ENCODE measurements around the gene ZNF45. TPM values are rescaled to one million over a fixed set of nuclear protein-coding genes. Genes with fewer than 3 reads are reported as not detected.

Gene ZNF45
- total RNA-seq (2022) (8.1 and 9.9 TPM in 2 replicates), Bru-seq, nascent RNA (percentile 65 among the genes with signal in this experiment), BruChase-seq, experiment 1, labeled RNA remaining after a 6-hour chase (percentile 59 among the genes with signal in this experiment), BruChase-seq, experiment 2, labeled RNA remaining after a 2-hour chase (percentile 65 among the genes with signal in this experiment)
- long read RNA-seq, partial matches to known transcripts: 2 of 17 reads
- long read RNA-seq, other reads (novel, unspliced or antisense): 14 of 17 reads

- Mint-ChIP-seq H3K9me3 (ENCODE audit: unreplicated experiment) (no peaks in the 10 kb centered on the region), H3K27ac (ENCODE audit: low read depth, unreplicated experiment) (peak within 1 kb of the TSS; percentile 67), H3K27me3 (ENCODE audit: insufficient read depth, unreplicated experiment) (no peaks in the 10 kb centered on the region), H3K4me3 (ENCODE audit: unreplicated experiment) (peak within 1 kb of the TSS; percentile 90), H3K4me1 (ENCODE audit: insufficient read depth, unreplicated experiment) (peaks cover 5% of the 10 kb centered on the region), H3K36me3 (ENCODE audit: insufficient read depth, unreplicated experiment) (peaks cover 23% of the 10 kb centered on the region)
- TF ChIP-seq, protein P1, sequence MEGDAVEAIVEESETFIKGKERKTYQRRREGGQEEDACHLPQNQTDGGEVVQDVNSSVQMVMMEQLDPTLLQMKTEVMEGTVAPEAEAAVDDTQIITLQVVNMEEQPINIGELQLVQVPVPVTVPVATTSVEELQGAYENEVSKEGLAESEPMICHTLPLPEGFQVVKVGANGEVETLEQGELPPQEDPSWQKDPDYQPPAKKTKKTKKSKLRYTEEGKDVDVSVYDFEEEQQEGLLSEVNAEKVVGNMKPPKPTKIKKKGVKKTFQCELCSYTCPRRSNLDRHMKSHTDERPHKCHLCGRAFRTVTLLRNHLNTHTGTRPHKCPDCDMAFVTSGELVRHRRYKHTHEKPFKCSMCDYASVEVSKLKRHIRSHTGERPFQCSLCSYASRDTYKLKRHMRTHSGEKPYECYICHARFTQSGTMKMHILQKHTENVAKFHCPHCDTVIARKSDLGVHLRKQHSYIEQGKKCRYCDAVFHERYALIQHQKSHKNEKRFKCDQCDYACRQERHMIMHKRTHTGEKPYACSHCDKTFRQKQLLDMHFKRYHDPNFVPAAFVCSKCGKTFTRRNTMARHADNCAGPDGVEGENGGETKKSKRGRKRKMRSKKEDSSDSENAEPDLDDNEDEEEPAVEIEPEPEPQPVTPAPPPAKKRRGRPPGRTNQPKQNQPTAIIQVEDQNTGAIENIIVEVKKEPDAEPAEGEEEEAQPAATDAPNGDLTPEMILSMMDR (IDR thresholded peaks at IDR 0.05; ENCODE audit: unreplicated experiment): no peak
- CTCF ChIA-PET: interaction anchor here (0.6 to 1.2 kb wide), 5 partner anchors 17 to 340 kb away, joined by 3 to 4 read pairs (median 3); no protein-coding TSS in a partner anchor
- DNase-seq (ENCODE audit: unreplicated experiment): peak; percentile 90
- POLR2A ChIA-PET: interaction anchor here (0.6 to 2.5 kb wide), 21 partner anchors 10 to 352 kb away, joined by 3 to 32 read pairs (median 4); partner anchors contain the start of genes SMG9, ZNF221, ZNF223 and ZNF224
- intact Hi-C loops (cut with micrococcal nuclease): loop anchor here (1.0 to 10.0 kb wide), 3 partner anchors 16 to 137 kb away; partner anchors contain the start of genes ZNF155, ZNF221 and ZNF284
- BruUV-seq (replicated peaks): no TSS peak
These were observed at the start of gene ZNF45 for GRCh38 chr19:43934985-43935708. ZNF45 (minus strand) TSS chr19:43935282; CDS start chr19:43922185, 13,097 bp downstream.

- DNase-seq (ENCODE audit: unreplicated experiment): peak; percentile 1
- intact Hi-C loops (cut with micrococcal nuclease): loop anchor here (10.0 kb wide), 1 partner anchor 50 kb away; the partner anchor contains the start of gene ZNF45
- Mint-ChIP-seq H3K27me3 (ENCODE audit: insufficient read depth, unreplicated experiment) (no peaks in the 10 kb centered on the region), H3K4me1 (ENCODE audit: insufficient read depth, unreplicated experiment) (no peaks in the 10 kb centered on the region), H3K4me3 (ENCODE audit: unreplicated experiment) (peak overlapping the region; percentile 96), H3K36me3 (ENCODE audit: insufficient read depth, unreplicated experiment) (peaks cover 20% of the 10 kb centered on the region), H3K27ac (ENCODE audit: low read depth, unreplicated experiment) (peak overlapping the region; percentile 82), H3K9me3 (ENCODE audit: unreplicated experiment) (peaks cover 8% of the 10 kb centered on the region)
- ChIA-PET CTCF (interaction anchor here (0.8 kb wide), 1 partner anchor 18 kb away, joined by 3 read pairs; the partner anchor contains the start of gene ZNF230), POLR2A (interaction anchor here (0.7 to 3.3 kb wide), 3 partner anchors 18 to 88 kb away, joined by 3 to 20 read pairs (median 3); partner anchors contain the start of gene ZNF230)
- TSS peak; percentile 49 for BruUV-seq (replicated peaks)
- TF ChIP-seq, protein P1 (IDR thresholded peaks at IDR 0.05; ENCODE audit: unreplicated experiment): no peak
These were observed 49.6 kb upstream of the ZNF45 start for GRCh38 chr19:43984687-43985000.

DNA sequence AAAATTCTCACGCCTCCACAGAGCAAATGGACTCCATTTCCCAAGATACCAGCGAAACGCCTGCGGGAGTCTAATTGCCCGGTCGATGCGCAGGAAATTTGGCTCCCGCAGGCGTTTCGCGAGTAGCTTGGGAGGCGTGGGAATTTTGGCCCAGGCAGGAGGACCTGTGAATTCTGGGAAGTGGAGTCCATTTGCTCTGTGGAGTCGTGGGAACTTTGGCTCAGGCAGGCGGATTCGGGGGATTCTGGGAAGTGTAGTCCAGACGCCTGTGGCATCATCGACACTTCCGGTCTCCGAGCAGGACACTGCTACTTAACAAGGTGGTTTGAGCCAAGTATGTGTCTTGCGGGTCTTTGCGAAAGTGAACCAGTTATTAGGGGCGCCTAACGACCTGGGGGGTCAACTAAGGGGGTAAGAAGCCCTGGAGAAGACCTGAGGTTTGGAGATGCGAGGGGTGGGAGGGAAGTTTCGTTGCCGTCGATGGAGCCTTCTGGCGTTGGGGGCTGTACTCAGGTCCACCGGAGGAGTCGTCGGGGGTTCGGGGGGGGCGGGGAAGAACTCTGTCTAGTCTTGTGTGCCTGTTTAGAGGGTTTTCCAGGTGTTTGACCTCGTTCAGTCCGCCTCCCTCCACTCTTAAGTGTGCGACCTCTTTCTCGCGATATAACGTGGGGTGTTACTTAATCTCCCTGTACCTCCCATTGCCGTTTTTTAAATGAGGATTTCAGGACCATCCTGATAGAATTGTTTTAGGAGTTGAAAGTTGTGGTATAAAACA lies 49.0 kb upstream of the ZNF45 start, which contains the start of gene ZNF155:
TSS of gene ZNF155 (plus strand) at position 277 of the 775 bp plus-strand sequence. CDS start 4,356 bp downstream, outside the sequence.
- intact Hi-C loops (cut with micrococcal nuclease): loop anchor here (10.0 kb wide), 1 partner anchor 49 kb away; the partner anchor contains the start of gene ZNF45
- ChIA-PET POLR2A (interaction anchor here (0.7 to 3.3 kb wide), 7 partner anchors 17 to 228 kb away, joined by 3 to 20 read pairs (median 3); partner anchors contain the start of genes ZNF221, ZNF227 and ZNF230), CTCF (interaction anchor here (0.8 kb wide), 1 partner anchor 19 kb away, joined by 3 read pairs; the partner anchor contains the start of gene ZNF230)
- peaks cover 8% of the 10 kb centered on the region for H3K9me3 Mint-ChIP-seq (ENCODE audit: unreplicated experiment)
- H3K27ac Mint-ChIP-seq (ENCODE audit: low read depth, unreplicated experiment): peak within 1 kb of the TSS; percentile 82
- H3K36me3 Mint-ChIP-seq (ENCODE audit: insufficient read depth, unreplicated experiment): peaks cover 15% of the 10 kb centered on the region
- BruUV-seq (replicated peaks): no TSS peak
- H3K4me3 Mint-ChIP-seq (ENCODE audit: unreplicated experiment): peak within 1 kb of the TSS; percentile 96
- H3K27me3 Mint-ChIP-seq (ENCODE audit: insufficient read depth, unreplicated experiment): no peaks in the 10 kb centered on the region
- H3K4me1 Mint-ChIP-seq (ENCODE audit: insufficient read depth, unreplicated experiment): no peaks in the 10 kb centered on the region
- DNase-seq (ENCODE audit: unreplicated experiment): peak; percentile 96
- TF ChIP-seq, protein P1 (IDR thresholded peaks at IDR 0.05; ENCODE audit: unreplicated experiment): no peak
